IgD-negative memory B cell (primary cell): Measurements from ENCODE around the gene UNC50. TPM values are rescaled to one million over a fixed set of nuclear protein-coding genes. Genes with fewer than 3 reads are reported as not detected.

ENCODE experiments used
- H3K27ac Mint-ChIP-seq, 3 donors: one replicate each; pipeline ENCODE4 v1.8.0; 2020 to 2022; ENCODE audit warnings: mild to moderate bottlenecking in 3 of 3, mixed read lengths in 3 of 3, moderate library complexity in 1 of 3
- H3K27me3 Mint-ChIP-seq: one replicate; pipeline ENCODE4 v1.8.0; 2021; ENCODE audit warnings: mixed read lengths
- H3K36me3 Mint-ChIP-seq: one replicate; pipeline ENCODE4 v1.8.0; 2020; ENCODE audit warnings: mild to moderate bottlenecking, mixed read lengths
- H3K4me1 Mint-ChIP-seq, 3 donors: one replicate each; pipeline ENCODE4 v1.8.0; 2020 to 2022; ENCODE audit warnings: mixed read lengths in 3 of 3, mild to moderate bottlenecking in 1 of 3
- H3K4me3 Mint-ChIP-seq, 4 donors: one replicate each; pipeline ENCODE4 v1.8.0; 2020 to 2022; ENCODE audit warnings: mild to moderate bottlenecking in 4 of 4, mixed read lengths in 4 of 4, moderate library complexity in 3 of 4
- H3K9me3 Mint-ChIP-seq, 3 donors: one replicate each; pipeline ENCODE4 v1.8.0; 2020 to 2021; ENCODE audit warnings: mixed read lengths in 3 of 3, mild to moderate bottlenecking in 1 of 3
- polyA plus RNA-seq: library from polyadenylated mRNA; unstranded; fragments of 300-500 nt; fragmentation: Illumina TruSeq; gene quantifications from one replicate; pipeline ENCODE4 v1.2.3, GENCODE V29; 2021

Gene UNC50
- polyA plus RNA-seq, 1 donor from 2014 or later = 33.0 TPM

DNA sequence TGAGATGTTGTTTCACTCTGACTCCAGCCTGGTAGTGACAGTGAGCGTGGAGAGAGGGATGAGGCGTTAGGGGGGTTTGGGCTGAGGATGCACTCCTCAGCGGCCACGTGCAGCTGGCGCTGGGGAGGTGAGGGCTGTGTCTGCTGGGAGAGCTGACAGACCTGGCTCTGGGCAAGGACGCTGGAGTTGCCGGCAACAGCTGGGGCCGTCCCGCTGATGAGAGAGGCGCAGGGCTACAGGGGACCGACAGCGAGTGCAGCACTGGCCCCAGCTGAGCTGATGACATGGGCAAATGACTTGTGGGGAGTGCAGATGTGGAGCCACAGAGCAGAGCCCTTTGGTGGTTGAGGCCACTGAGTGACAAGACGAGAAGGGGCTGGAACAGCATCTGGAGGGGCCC, 38.5 kb upstream of the UNC50 start:
- H3K9me3 Mint-ChIP-seq = no peaks in the 10 kb centered on the region
- H3K27ac Mint-ChIP-seq = peak overlapping the region in 1 of 3 donors; percentile 88
- peaks cover 14% of the 10 kb centered on the region for H3K36me3 Mint-ChIP-seq
- H3K27me3 Mint-ChIP-seq = no peaks in the 10 kb centered on the region
- H3K4me3 Mint-ChIP-seq = no peak overlapping the region
- H3K4me1 Mint-ChIP-seq = peaks cover 0 to 2% (median 0%) of the 10 kb centered on the region in 3 donors

DNA sequence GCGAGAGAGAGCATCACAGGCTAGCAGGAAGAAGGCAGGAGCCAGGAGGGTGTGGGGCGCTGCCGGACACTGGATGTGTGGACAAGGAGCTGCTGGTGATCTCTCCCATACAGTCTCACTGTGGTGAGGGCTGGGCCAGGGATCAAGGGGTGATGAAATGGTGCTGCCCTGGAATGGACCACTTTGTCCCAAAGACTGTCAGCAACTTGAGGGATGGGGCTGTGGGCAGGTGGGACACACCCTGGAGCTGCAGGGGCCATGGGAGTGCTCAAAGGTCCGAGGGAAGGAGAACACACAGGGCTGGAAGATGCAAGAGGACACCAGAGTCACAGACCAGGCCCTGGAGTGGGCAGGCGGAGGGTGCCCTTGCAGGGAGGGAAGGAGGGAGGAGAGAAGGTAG, 38.0 kb upstream of the UNC50 start:
- Mint-ChIP-seq H3K4me3 (no peak overlapping the region), H3K4me1 (peaks cover 0 to 2% (median 0%) of the 10 kb centered on the region in 3 donors), H3K9me3 (no peaks in the 10 kb centered on the region), H3K27ac (no peak overlapping the region), H3K36me3 (peaks cover 14% of the 10 kb centered on the region), H3K27me3 (no peaks in the 10 kb centered on the region)

DNA sequence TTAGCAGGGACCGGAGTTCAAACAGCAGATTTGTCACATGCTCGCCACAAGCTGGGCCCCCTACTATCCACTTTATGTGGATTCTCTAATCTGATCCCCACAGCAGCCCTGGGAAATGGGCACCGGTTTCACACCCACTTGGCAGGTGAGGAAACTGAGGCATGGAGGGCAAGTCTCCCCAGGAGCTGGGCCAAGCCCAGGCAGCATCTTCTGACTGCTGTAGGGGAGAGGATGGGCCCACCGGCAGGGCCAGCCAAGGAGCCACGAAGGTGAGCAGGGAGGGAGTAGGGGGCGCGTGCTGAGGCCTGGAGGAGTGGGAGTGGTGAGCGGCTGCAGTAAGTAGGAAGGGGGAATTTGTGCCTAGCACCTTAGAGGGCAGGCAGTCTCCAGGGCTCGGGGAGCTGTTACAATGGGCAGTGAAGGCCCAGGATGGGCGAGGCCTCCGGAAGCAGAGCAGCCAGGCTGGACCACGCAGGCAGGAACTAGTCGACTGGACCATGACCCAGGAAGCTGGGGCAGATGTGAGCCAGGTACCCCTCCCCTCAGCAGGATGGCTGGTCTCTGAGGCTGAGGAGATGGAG, 37.2 kb upstream of the UNC50 start:
- Mint-ChIP-seq H3K9me3 (no peaks in the 10 kb centered on the region), H3K4me1 (peaks cover 0 to 2% (median 0%) of the 10 kb centered on the region in 3 donors), H3K27ac (no peak overlapping the region), H3K4me3 (no peak overlapping the region), H3K27me3 (no peaks in the 10 kb centered on the region), H3K36me3 (peaks cover 7% of the 10 kb centered on the region)

DNA sequence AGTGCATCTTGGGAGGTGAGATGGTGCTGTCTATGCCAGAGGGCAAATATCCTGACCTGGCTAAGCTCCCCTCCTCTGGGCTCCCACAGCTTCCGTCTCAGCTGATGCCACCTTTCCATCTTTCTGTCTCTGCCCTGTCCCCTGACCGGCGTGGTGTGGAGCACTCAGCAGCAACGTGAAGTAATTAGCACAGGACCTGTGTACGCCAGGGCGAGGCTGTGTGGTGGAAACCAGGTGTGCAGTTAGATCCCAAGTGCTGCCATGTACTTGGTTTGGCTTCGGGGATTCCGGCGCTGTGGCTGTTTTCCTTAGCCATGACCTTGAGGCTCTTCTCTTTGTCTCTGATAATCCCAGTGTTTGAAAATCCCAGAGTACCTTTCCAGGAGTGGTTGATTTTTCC, 36.6 kb upstream of the UNC50 start:
- no peak overlapping the region for H3K4me3 Mint-ChIP-seq
- no peak overlapping the region for H3K27ac Mint-ChIP-seq
- peaks cover 2% of the 10 kb centered on the region for H3K36me3 Mint-ChIP-seq
- no peaks in the 10 kb centered on the region for H3K9me3 Mint-ChIP-seq
- H3K4me1 Mint-ChIP-seq = peaks cover 0 to 2% (median 0%) of the 10 kb centered on the region in 3 donors
- H3K27me3 Mint-ChIP-seq = no peaks in the 10 kb centered on the region

DNA sequence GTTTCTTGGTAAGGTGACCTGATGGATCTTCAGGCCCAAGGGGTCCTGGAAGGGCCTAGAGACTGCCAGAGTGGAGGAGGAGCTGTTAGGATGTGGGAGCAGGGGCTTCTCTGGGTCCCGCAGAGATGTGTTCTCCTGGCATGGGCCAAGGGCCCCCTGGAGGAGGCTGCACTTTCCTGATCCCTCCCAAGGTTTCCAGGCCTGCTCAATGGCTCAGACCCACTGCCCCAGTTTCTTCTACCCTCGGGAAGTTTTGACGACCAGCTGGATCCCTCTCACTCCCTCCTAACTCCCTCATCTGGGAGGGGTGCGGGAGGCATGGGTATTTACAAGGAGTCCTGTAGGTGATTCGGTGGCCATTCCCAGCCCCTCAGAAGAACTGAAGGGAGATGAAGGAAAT, 36.2 kb upstream of the UNC50 start:
- H3K36me3 Mint-ChIP-seq = peaks cover under 1% of the 10 kb centered on the region
- H3K4me1 Mint-ChIP-seq = peaks cover 0 to under 1% (median 0%) of the 10 kb centered on the region in 3 donors
- no peaks in the 10 kb centered on the region for H3K27me3 Mint-ChIP-seq
- H3K4me3 Mint-ChIP-seq = no peak overlapping the region
- H3K27ac Mint-ChIP-seq = no peak overlapping the region
- no peaks in the 10 kb centered on the region for H3K9me3 Mint-ChIP-seq

DNA sequence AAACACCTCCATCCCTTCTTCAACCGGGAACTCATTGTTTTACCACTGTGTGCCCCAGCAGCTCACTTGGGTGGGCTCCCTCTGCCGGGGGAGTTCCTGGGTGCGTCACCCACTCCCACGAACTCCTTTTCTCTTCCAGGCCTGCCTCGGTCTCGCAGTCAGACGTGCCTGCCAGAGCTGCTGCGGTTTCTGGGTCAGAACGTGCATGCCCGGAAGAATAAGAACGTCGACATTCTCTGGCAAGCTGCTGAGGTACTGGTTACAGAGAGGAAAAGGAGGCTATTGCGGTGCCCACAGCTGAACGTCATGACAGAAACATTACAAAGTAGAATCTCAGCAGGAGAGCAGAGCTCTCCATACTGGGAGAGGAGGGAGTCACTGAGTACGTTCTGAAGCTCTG, 35.7 kb upstream of the UNC50 start:
- Mint-ChIP-seq H3K27ac (peak overlapping the region in 1 of 3 donors; percentile 78), H3K27me3 (no peaks in the 10 kb centered on the region), H3K4me1 (no peaks in the 10 kb centered on the region), H3K9me3 (no peaks in the 10 kb centered on the region), H3K36me3 (peaks cover 5% of the 10 kb centered on the region), H3K4me3 (no peak overlapping the region)

DNA sequence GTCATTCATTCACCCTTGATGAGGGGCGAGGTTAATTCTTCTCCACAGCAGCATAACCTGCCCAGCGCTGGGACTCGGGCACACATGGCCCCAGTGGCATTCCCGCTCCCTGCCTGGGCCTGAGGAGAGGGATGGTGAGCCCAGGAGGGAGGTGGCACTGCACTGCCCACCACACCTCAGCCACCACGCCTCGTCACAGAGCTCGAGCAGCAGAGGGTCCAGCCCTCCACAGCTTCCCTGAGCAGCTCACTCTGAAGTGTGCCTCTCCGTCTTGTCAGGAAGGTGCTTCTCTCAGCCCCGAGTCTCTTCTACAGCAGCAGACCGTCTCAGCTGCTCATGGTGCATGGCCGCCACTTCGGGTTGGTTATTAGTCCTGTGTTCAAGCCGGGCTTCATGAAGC, 35.0 kb upstream of the UNC50 start:
- Mint-ChIP-seq H3K36me3 (peaks cover 6% of the 10 kb centered on the region), H3K4me1 (no peaks in the 10 kb centered on the region), H3K27ac (no peak overlapping the region), H3K27me3 (no peaks in the 10 kb centered on the region), H3K4me3 (no peak overlapping the region), H3K9me3 (no peaks in the 10 kb centered on the region)

DNA sequence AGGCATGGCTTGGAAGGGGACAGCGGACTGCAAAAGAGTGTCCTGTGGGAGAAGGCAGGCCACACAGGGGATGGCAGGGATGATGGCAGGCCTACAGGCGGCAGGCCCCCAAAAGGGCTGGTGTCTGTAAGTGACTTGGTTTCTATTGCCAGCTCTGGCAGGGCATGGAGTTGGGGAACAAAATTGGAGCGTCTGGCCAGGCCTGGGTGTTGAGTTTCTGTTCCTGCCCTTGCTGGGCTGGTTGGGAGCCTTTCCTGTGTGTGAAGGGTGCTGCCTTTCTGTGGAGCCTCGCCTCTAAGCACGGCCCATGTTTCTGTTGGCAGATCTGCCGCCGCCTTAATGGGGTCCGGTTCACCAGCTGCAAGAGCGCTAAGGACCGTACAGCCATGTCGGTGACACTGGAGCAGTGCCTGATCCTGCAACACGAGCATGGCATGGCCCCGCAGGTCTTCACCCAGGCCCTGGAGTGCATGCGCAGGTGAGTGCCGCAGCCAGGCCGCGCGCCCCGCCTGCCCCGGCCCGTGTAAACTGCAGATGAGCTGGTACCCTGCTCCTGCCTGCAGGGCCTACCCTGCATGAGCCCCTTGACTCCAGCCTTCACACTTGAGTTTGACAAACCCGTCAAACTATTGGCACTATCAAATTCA, 31.6 kb upstream of the UNC50 start:
- Mint-ChIP-seq H3K27me3 (no peaks in the 10 kb centered on the region), H3K4me1 (peaks cover 0 to 8% (median 6%) of the 10 kb centered on the region in 3 donors), H3K36me3 (peaks cover 6% of the 10 kb centered on the region), H3K4me3 (peak overlapping the region in 1 of 4 donors; percentile 23), H3K9me3 (no peaks in the 10 kb centered on the region), H3K27ac (peak overlapping the region in 1 of 3 donors; percentile 4)

DNA sequence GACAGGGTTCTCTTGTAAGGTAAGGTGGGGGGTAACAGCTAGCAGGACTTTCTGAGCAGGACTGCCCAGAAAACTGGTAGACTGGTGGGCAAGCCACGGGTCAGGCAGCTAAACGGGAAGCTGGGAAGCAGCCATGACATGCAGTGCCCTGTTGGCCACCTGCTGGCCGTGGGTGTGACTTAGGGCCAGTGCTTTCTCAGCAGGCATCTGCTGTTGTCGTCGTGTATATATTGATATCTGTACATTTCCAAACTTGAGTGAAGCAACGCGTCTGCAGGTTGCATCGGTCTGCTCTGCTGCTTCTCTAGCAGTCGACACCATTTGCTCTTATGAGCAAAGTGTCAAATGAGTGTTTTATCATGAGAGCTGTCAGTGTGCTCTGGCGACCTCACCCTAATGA, 31.1 kb upstream of the UNC50 start:
- peaks cover 0 to 8% (median 6%) of the 10 kb centered on the region in 3 donors for H3K4me1 Mint-ChIP-seq
- H3K27ac Mint-ChIP-seq = no peak overlapping the region
- H3K27me3 Mint-ChIP-seq = no peaks in the 10 kb centered on the region
- H3K36me3 Mint-ChIP-seq = peaks cover 6% of the 10 kb centered on the region
- no peak overlapping the region for H3K4me3 Mint-ChIP-seq
- H3K9me3 Mint-ChIP-seq = no peaks in the 10 kb centered on the region

DNA sequence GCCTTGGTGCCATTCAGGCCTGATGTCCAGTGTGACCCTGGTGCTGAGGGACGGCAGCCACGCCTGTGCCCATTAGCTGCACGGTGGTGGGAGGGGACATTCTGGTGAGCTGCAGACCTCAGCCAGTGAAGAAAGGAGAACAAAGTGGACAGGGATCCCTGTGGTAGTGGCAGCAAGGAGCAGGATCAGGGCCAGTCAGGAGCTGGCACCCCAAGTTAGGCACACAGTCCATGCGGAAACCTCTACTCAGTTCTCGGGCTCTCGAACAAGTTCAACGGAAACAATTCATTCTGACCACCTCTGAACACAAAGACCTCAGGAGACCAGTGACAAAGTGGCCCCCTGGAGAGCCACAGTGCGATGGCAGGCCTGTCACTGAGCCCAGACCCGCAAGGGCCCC, 30.2 kb upstream of the UNC50 start:
- H3K27me3 Mint-ChIP-seq = no peaks in the 10 kb centered on the region
- peaks cover 6% of the 10 kb centered on the region for H3K36me3 Mint-ChIP-seq
- no peak overlapping the region for H3K4me3 Mint-ChIP-seq
- no peaks in the 10 kb centered on the region for H3K9me3 Mint-ChIP-seq
- peaks cover 0 to 8% (median 6%) of the 10 kb centered on the region in 3 donors for H3K4me1 Mint-ChIP-seq
- H3K27ac Mint-ChIP-seq = no peak overlapping the region

DNA sequence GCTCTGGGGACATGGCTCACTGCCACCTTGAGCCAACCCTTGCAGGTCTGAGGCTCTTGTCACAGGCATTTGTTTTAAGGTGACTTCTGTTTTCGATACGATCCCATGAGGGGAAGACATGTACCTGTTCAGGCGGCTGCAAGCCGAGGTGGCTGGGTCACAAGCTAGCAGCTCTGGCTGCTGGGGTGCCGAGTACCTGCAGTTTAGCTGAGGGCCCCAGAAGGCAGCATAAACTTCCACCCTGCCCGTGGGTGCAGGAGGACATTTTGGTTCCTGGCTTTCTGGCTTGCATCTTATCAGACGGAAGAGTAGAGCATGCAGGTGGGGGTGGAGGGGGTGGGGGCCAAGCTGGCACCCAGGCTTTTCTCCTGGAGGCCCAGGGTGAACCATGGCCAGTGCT, 28.5 kb upstream of the UNC50 start:
- Mint-ChIP-seq H3K27ac (no peak overlapping the region), H3K27me3 (no peaks in the 10 kb centered on the region), H3K4me3 (no peak overlapping the region), H3K9me3 (no peaks in the 10 kb centered on the region), H3K4me1 (peaks cover 0 to 8% (median 6%) of the 10 kb centered on the region in 3 donors), H3K36me3 (peaks cover 6% of the 10 kb centered on the region)

DNA sequence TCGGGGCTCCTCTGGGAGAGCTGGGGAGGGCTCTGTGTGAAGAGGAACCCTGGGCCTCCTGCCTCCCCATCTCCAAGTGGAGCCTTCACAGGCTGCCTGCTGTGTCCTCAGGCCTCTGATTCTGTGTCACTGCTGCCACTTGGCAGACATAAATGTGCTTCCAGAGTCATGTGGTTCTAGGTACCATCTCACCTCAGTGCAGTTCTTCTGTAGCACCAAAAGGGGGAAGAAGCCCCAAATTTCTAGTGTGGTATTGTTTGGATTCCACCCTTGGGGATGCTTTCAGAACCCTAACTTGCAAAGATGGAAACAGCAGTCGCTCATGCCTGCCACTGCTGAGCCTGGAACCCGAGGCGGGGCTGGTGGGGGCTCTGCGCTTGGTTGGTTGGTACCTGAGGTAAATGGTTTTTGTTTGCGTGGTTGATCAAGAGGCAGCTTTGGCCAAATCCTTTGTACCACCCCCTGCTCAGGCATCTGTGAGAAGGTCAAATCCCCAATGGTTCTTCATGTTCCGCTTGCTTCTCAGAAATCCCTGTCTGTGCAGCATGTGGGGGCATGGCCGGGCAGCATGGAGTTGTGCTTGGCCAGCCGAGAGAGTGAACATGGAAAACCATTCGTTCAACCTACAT, 27.6 kb upstream of the UNC50 start:
- H3K9me3 Mint-ChIP-seq = no peaks in the 10 kb centered on the region
- H3K27ac Mint-ChIP-seq = peak overlapping the region in 1 of 3 donors; percentile 92
- no peaks in the 10 kb centered on the region for H3K27me3 Mint-ChIP-seq
- peak overlapping the region in 1 of 4 donors; percentile 60 for H3K4me3 Mint-ChIP-seq
- H3K4me1 Mint-ChIP-seq = peaks cover 0 to 8% (median 6%) of the 10 kb centered on the region in 3 donors
- peaks cover 6% of the 10 kb centered on the region for H3K36me3 Mint-ChIP-seq

DNA sequence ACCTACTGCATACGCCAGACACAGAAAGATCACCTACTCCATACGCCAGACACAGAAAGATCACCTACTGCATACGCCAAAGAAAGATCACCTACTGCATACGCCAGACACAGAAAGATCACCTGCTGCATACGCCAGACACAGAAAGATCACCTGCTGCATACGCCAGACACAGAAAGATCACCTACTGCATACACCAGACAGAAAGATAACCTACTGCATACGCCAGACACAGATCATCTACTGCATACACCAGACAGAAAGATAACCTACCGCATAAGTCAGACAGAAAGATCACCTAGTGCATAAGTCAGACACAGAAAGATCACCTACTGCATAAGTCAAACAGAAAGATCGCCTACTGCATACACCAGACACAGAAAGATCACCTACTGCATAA, 25.9 kb upstream of the UNC50 start:
- Mint-ChIP-seq H3K27me3 (no peaks in the 10 kb centered on the region), H3K9me3 (no peaks in the 10 kb centered on the region), H3K4me3 (no peak overlapping the region), H3K27ac (no peak overlapping the region), H3K36me3 (peaks cover 3% of the 10 kb centered on the region), H3K4me1 (peaks cover 0 to 8% (median 6%) of the 10 kb centered on the region in 3 donors)

DNA sequence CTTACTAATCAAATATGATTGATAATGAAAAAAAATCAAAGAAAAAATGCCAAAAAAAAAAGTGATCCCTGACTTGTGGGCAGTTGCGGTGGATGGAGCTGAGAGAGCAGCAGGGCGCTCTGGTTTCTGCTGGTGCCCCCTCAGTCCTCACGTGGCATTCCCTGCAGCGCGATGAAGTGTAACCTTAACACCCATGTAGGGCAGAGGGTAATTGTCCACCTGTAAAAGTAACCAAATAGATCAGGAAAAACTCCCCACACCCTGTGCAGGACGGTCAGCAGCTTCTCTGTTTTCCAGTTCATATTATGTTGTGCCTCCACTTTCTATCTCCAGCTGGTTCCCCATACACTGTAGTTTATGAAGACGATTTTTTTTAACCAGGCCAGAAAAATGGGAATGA, 25.1 kb upstream of the UNC50 start:
- Mint-ChIP-seq H3K9me3 (no peaks in the 10 kb centered on the region), H3K27me3 (no peaks in the 10 kb centered on the region), H3K4me1 (peaks cover 0 to 8% (median 6%) of the 10 kb centered on the region in 3 donors), H3K36me3 (no peaks in the 10 kb centered on the region), H3K27ac (no peak overlapping the region), H3K4me3 (no peak overlapping the region)

DNA sequence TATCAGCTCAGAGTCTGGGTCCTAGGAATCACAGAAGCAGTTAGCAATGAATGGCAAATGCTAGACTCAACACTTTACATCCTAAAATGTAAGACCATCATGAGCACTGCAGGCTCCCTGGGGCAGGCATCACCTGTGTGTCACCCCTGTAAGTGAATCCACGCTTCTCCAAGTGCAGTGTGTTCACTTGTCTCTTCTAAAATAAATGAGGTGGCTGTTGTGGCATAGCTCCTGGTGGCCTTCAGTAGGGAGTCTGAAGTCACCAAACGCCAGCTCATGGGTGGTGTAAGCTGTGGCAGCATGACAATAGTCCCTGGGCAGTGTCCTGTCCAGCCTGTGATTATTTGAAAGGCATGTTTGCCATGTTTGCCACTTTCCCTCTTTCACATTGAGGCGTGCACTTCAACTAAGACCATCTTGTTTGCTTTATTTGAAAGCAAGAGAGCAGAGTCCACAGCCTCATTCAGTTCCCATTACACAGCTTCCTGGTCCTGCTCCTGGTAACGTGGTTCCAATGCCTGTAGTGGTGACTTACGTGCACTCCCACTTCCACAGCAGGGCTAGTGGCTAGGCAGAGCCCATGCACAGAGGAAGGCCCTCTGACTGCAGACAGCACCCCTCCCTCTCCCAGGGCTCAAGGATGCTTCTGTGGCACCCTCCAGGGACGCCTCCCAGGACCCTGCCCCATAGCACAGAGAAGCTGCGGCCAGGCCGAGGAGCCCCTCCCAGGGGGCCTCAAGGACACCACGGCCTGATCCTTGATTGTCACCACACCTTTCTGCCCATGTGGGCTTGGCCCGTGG, 24.4 kb upstream of the UNC50 start:
- peaks cover 0 to 8% (median 6%) of the 10 kb centered on the region in 3 donors for H3K4me1 Mint-ChIP-seq
- H3K36me3 Mint-ChIP-seq = no peaks in the 10 kb centered on the region
- no peak overlapping the region for H3K4me3 Mint-ChIP-seq
- no peak overlapping the region for H3K27ac Mint-ChIP-seq
- H3K9me3 Mint-ChIP-seq = no peaks in the 10 kb centered on the region
- no peaks in the 10 kb centered on the region for H3K27me3 Mint-ChIP-seq
